Right forelimb (tissue), 1 donor: ENCODE results near the gene CIB2.
A peak's percentile ranks its signal among the peaks of the same experiment; 100 is the strongest.

Experiments used
- DNase-seq: peaks from one replicate; pipeline ENCODE4 v3.0.0-alpha.2; 2018

CIB2 gene

GRCh38 chr15:78082743-78083110 lies 48.5 kb downstream of the CIB2 start:
- DNase-seq = no peak

GRCh38 chr15:78082106-78082742 lies 49.0 kb downstream of the CIB2 start:
- no peak for DNase-seq

GRCh38 chr15:78080088-78080460 lies 51.2 kb downstream of the CIB2 start:
- no peak for DNase-seq

- no peak for DNase-seq
Measured at GRCh38 chr15:78079298-78080087, 51.8 kb downstream of the CIB2 start.

GRCh38 chr15:78077871-78078210 lies 53.4 kb downstream of the CIB2 start:
- DNase-seq = no peak

- peak; percentile 83 for DNase-seq
Measured at GRCh38 chr15:78077053-78077870, 54.0 kb downstream of the CIB2 start, which contains the start of gene TBC1D2B. Gene TBC1D2B (minus strand): TSS chr15:78077711. CDS start chr15:78077652, 59 bp downstream.

- DNase-seq = no peak
Measured at GRCh38 chr15:78076231-78077052, 54.8 kb downstream of the CIB2 start.

GRCh38 chr15:78075490-78076230 lies 55.6 kb downstream of the CIB2 start:
- DNase-seq = peak; percentile 73

GRCh38 chr15:78073046-78073787 lies 58.0 kb downstream of the CIB2 start:
- DNase-seq = no peak

- DNase-seq = no peak
Measured at GRCh38 chr15:78072080-78072892, 59.0 kb downstream of the CIB2 start.

GRCh38 chr15:78071383-78071782 lies 59.9 kb downstream of the CIB2 start:
- no peak for DNase-seq

GRCh38 chr15:78070049-78070700 lies 61.1 kb downstream of the CIB2 start:
- no peak for DNase-seq

GRCh38 chr15:78069462-78070029 lies 61.7 kb downstream of the CIB2 start:
- DNase-seq = peak; percentile 3

GRCh38 chr15:78069052-78069414 lies 62.2 kb downstream of the CIB2 start:
- no peak for DNase-seq

GRCh38 chr15:78067328-78068228 lies 63.7 kb downstream of the CIB2 start:
- DNase-seq = no peak

- DNase-seq = peak; percentile 17
Measured at GRCh38 chr15:78065973-78066946, 65.0 kb downstream of the CIB2 start.

- DNase-seq = no peak
Measured at GRCh38 chr15:78065284-78065872, 65.9 kb downstream of the CIB2 start.
